ENCODE measurements around the gene ALK. TPM values are rescaled to one million over a fixed set of nuclear protein-coding genes. Genes with fewer than 3 reads are reported as not detected.

The ALK gene
- polyA plus RNA-seq, 3 donors, result not detected

DNA sequence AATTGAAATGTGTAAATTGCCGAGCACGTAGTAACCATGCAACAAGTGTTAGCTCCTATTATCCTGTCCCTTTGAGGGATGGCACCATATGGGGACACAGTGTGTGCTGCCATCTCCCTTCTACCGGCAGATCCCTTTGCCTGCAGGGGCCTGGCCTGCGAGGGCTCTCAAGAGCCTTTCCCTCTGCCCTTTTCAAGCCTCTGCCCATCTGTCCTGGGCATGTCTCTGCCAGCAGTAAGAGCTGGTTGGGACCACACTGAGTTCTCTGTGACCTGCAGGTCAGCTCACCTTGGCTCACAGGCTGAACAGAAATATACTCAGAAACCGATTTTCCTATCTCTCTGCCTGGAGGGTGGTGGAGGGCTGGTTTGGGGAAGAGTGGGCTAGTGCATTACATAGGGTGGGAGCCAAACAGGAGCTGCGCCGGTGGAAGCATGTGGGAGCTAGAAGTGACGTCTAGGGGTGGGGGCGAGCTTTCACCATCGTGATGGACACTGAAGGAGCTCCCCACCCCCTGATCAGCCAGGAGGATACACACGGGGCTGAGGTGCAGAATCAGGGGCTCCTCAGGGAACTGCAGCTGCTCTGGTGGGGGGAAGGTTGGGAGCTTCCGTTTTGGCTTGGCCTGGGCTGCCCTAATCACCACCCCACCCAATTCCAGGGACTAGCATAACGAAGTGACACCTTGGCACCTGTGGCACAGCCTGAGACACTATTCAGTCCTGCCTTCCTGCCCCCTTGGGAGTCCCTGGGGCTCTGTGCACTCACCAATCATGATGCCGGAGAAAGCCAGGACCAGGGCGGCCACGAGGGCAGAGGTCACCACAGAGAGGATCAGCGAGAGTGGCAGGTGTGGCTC, 696.5 kb downstream of the ALK start:
- Histone ChIP-seq H3K9ac (ENCODE audit: insufficient read depth, low read length, poor library complexity, severe bottlenecking) (no peak overlapping the region), H3K4me3 (replicated peaks in 1 of 3; ENCODE audit: low read depth in 2 of 3, low read length in 3 of 3) (no peak overlapping the region), H3K9me3 (replicated peaks in 1 of 2; ENCODE audit: control insufficient read depth in 1 of 2, insufficient read depth in 1 of 2, low read length in 2 of 2) (no peaks in the 10 kb centered on the region), H3K79me2 (ENCODE audit: insufficient read depth, low read length) (no peaks in the 10 kb centered on the region), H3K36me3 (replicated peaks in 1 of 2; ENCODE audit: control insufficient read depth in 1 of 2, insufficient read depth in 2 of 2, low read length in 2 of 2) (no peaks in the 10 kb centered on the region), H3K4me2 (replicated peaks; ENCODE audit: extremely low read depth, low read length, poor library complexity, severe bottlenecking) (no peak overlapping the region), H3K27me3 (ENCODE audit: control insufficient read depth in 2 of 2, insufficient read depth in 2 of 2, low read length in 2 of 2) (peaks cover 0 to 18% of the 10 kb centered on the region in 2 donors), H4K20me1 (ENCODE audit: insufficient read depth, low read length) (no peaks in the 10 kb centered on the region), H2AFZ (ENCODE audit: insufficient read depth, low read depth, low read length, poor library complexity, severe bottlenecking) (no peak overlapping the region), H3K4me1 (ENCODE audit: control insufficient read depth in 1 of 2, insufficient read depth in 2 of 2, low read length in 2 of 2) (peaks cover 11 to 16% of the 10 kb centered on the region in 2 donors), H3K27ac (ENCODE audit: low read depth in 1 of 2, low read length in 2 of 2) (no peak overlapping the region)
- DNase-seq, result no peak
- Mint-ChIP-seq H3K4me3 (no peak overlapping the region), H3K9me3 (no peaks in the 10 kb centered on the region), H3K27ac (no peak overlapping the region), H3K27me3 (ENCODE audit: low read depth in 3 of 3) (peaks cover 20 to 43% (median 24%) of the 10 kb centered on the region in 3 donors), H3K4me1 (peaks cover 10% of the 10 kb centered on the region), H3K36me3 (no peaks in the 10 kb centered on the region)
- 90% methylated on average over 12 of the region's 17 CpGs for WGBS (ENCODE audit: insufficient coverage)
- no peak for TF ChIP-seq CTCF (IDR thresholded peaks at IDR 0.05)
- intact Hi-C loops (cut with micrococcal nuclease), result no loop called here

DNA sequence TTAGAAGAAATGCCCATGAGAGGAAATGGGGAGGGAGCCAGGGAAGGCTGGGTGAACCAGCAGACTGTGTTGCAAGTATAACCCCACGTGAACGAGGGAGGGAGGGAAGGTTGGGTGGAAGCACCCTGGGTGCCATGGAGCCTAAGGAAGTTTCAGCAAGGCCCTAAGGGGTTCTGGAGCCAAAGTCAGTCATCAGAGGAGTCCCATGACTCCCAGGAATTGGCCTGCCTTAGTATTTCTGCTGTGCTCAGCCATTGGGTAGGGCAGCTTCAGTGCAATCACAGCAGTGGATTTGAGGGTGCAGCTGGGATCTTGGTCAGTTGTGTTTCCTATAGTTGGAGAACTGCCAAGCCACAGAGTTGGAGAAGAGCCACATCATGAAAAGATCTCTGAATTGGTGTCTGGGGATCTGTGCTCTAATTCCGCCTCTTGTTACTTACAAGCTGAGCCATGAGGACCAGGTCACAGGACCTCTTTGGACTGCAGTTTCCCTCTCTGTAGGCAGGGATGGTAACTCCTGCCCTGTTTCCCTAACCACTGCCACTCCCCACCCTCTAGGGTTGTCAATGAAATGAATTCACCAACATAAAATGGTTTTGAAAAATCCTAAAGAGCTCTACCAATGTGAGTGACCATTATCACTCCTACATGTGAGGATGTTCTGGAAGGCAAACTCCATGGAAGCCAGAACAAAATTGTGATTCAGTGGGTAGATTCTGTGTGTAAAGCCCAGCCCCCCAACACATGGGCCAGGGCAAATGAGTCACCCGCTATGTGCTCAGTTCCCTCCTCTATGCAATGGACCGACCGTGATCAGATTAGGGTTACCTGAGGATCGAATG, 697.3 kb downstream of the ALK start:
- no peak overlapping the region for H3K27ac ChIP-seq (ENCODE audit: low read depth in 1 of 2, low read length in 2 of 2)
- no peaks in the 10 kb centered on the region for H3K9me3 ChIP-seq (replicated peaks in 1 of 2; ENCODE audit: control insufficient read depth in 1 of 2, insufficient read depth in 1 of 2, low read length in 2 of 2)
- peak overlapping the region in 1 of 2 donors; percentile 49 for H3K4me3 Mint-ChIP-seq
- peak overlapping the region in 4 of 7 donors; percentile 12 to 64 (median 48) for H3K27ac Mint-ChIP-seq
- no peaks in the 10 kb centered on the region for H3K36me3 Mint-ChIP-seq
- H2AFZ ChIP-seq (ENCODE audit: insufficient read depth, low read depth, low read length, poor library complexity, severe bottlenecking), result no peak overlapping the region
- WGBS (ENCODE audit: insufficient coverage), result 43% methylated on average over 6 of the region's 7 CpGs
- no peak overlapping the region for H3K4me3 ChIP-seq (replicated peaks in 1 of 3; ENCODE audit: low read depth in 2 of 3, low read length in 3 of 3)
- peaks cover 18 to 43% (median 20%) of the 10 kb centered on the region in 3 donors for H3K27me3 Mint-ChIP-seq (ENCODE audit: low read depth in 3 of 3)
- intact Hi-C loops (cut with micrococcal nuclease), result no loop called here
- H3K4me1 Mint-ChIP-seq, result peaks cover 10% of the 10 kb centered on the region
- H4K20me1 ChIP-seq (ENCODE audit: insufficient read depth, low read length), result no peaks in the 10 kb centered on the region
- no peaks in the 10 kb centered on the region for H3K9me3 Mint-ChIP-seq
- H3K79me2 ChIP-seq (ENCODE audit: insufficient read depth, low read length), result no peaks in the 10 kb centered on the region
- peaks cover 0 to 18% of the 10 kb centered on the region in 2 donors for H3K27me3 ChIP-seq (ENCODE audit: control insufficient read depth in 2 of 2, insufficient read depth in 2 of 2, low read length in 2 of 2)
- DNase-seq, result peak in 1 of 3 donors; percentile 33
- H3K4me2 ChIP-seq (replicated peaks; ENCODE audit: extremely low read depth, low read length, poor library complexity, severe bottlenecking), result no peak overlapping the region
- H3K4me1 ChIP-seq (ENCODE audit: control insufficient read depth in 1 of 2, insufficient read depth in 2 of 2, low read length in 2 of 2), result peaks cover 11 to 16% of the 10 kb centered on the region in 2 donors
- no peak for TF ChIP-seq CTCF (IDR thresholded peaks at IDR 0.05)
- no peak overlapping the region for H3K9ac ChIP-seq (ENCODE audit: insufficient read depth, low read length, poor library complexity, severe bottlenecking)
- no peaks in the 10 kb centered on the region for H3K36me3 ChIP-seq (replicated peaks in 1 of 2; ENCODE audit: control insufficient read depth in 1 of 2, insufficient read depth in 2 of 2, low read length in 2 of 2)

Data from CD14-positive monocyte (primary cell).